Testis (tissue), 2 donors: ENCODE measurements around the gene MAP1B.

Experiments
- CTCF ChIP-seq, 3 experiments: fragments of 450-650 bp in 2 of 3; fragments of 200-600 bp in 1 of 3; sonication (generic) in 1 of 3; IDR thresholded peaks; one replicate each; pipeline ENCODE4 v1.5.1; 2016 to 2019; ENCODE audit warnings: antibody characterized with exemption in 3 of 3, mild to moderate bottlenecking in 2 of 3, moderate library complexity in 1 of 3
- POLR2A ChIP-seq: fragments of 450-650 bp; IDR thresholded peaks from one replicate; pipeline ENCODE4 v1.6.1; 2017; ENCODE audit warnings: antibody characterized with exemption, mild to moderate bottlenecking, moderate library complexity

GRCh38 chr5:72199681-72200080 lies 92.4 kb downstream of the MAP1B start:
- TF ChIP-seq CTCF (IDR thresholded peaks at IDR 0.05) = no peak
- no peak for TF ChIP-seq POLR2A
